NT2/D1 (cell line): Measurements from ENCODE around the gene NAA10.
A peak's percentile ranks its signal among the peaks of the same experiment; 100 is the strongest.

Source experiments
- DNase-seq: peaks from one replicate; pipeline ENCODE4 v3.0.0-alpha.2; 2011; ENCODE audit warnings: low read depth, low spot score
- H3K27me3 ChIP-seq: 2 replicates; pipeline ENCODE4 v1.6.0; 2011; ENCODE audit warnings: mild to moderate bottlenecking; ENCODE audit not compliant: insufficient read length, insufficient read depth
- H3K36me3 ChIP-seq: 2 replicates; pipeline ENCODE4 v1.6.1; 2011; ENCODE audit warnings: mild to moderate bottlenecking, low read length, mixed read lengths; ENCODE audit not compliant: insufficient read depth, insufficient read length
- H3K4me1 ChIP-seq: 2 replicates; pipeline ENCODE4 v1.5.1; 2011; ENCODE audit not compliant: insufficient read depth, insufficient read length
- H3K4me3 ChIP-seq: 2 replicates; pipeline ENCODE4 v1.5.1; 2011; ENCODE audit warnings: low read depth; ENCODE audit not compliant: insufficient read length
- H3K9ac ChIP-seq: 2 replicates; pipeline ENCODE4 v1.6.0; 2011; ENCODE audit warnings: low read depth; ENCODE audit not compliant: insufficient read length
- H3K9me3 ChIP-seq: 2 replicates; pipeline ENCODE4 v1.5.1; 2011; ENCODE audit warnings: mild to moderate bottlenecking, low read length; ENCODE audit not compliant: insufficient read depth
- SUZ12 ChIP-seq: IDR thresholded peaks from 2 replicates; pipeline ENCODE4 v1.6.1; 2011; ENCODE audit not compliant: insufficient read length, insufficient read depth; ENCODE audit errors: extremely low read depth
- YY1 ChIP-seq: IDR thresholded peaks from 2 replicates; pipeline ENCODE4 v1.6.1; 2011; ENCODE audit not compliant: insufficient read length, insufficient read depth
- ZNF274 ChIP-seq: IDR thresholded peaks from 2 replicates; pipeline ENCODE4 v1.6.1; 2011; ENCODE audit warnings: mild to moderate bottlenecking, low read depth, low read length

The NAA10 gene

GRCh38 chrX:153903238-153903980, 31.4 kb downstream of the NAA10 start:
- Histone ChIP-seq H3K27me3 (no peaks in the 10 kb centered on the region), H3K9me3 (no peaks in the 10 kb centered on the region), H3K9ac (no peak overlapping the region), H3K4me3 (no peak overlapping the region), H3K36me3 (no peaks in the 10 kb centered on the region), H3K4me1 (peaks cover 5% of the 10 kb centered on the region)
- DNase-seq = no peak
- TF ChIP-seq YY1 = no peak
- TF ChIP-seq ZNF274 = no peak
- TF ChIP-seq SUZ12 = no peak

DNA sequence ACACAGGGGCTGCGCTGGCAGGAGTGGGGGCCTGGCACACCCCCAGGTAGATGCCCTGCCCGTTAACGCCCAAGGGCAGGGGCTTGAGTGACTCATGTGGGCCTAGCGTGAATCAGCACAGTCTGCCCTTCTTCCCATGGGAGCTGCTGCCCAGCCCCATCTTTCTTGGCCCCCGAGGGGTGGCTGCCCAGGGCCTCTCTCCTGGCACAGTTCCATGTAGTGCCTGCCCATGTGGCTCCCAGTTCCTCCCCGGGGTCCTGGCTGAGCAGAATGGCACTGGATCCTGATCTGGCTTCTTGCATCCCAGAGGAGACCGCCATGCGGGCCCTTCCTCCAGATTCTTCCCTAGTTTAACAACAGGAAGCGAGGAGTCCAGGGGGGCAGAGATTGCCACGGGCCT, 32.5 kb downstream of the NAA10 start:
- no peak for DNase-seq
- H3K9me3 ChIP-seq = no peaks in the 10 kb centered on the region

DNA sequence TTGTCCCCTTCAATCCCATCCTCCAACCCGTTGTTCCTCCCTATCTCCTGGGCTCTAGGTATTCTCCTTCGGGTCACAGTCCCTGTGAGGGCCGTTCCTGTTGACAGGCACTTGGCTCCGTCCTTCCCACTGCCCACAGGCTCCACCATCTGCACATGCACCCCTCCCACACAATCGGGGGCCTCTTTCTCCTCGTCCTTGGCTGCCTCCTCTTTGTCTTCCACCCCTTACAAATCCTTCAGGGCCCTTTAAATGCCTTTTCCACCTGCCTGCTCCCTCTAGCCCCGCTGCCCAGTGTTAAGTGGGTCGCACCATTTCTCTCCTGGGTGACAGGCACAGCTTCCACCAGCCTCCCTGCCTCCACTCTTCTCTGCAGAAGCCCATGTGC, 33.1 kb downstream of the NAA10 start:
- no peak overlapping the region for H3K9ac ChIP-seq

More for the DNA sequence above, 32.5 kb downstream of the NAA10 start:
- Histone ChIP-seq H3K27me3 (no peaks in the 10 kb centered on the region), H3K4me3 (no peak overlapping the region), H3K4me1 (peaks cover 5% of the 10 kb centered on the region), H3K36me3 (no peaks in the 10 kb centered on the region), H3K9ac (no peak overlapping the region)
- TF ChIP-seq YY1 (no peak), SUZ12 (no peak), ZNF274 (no peak)

GRCh38 chrX:153900831-153901752, 33.7 kb downstream of the NAA10 start:
- H3K4me1 ChIP-seq = peaks cover 5% of the 10 kb centered on the region
- no peak for DNase-seq
- no peak overlapping the region for H3K4me3 ChIP-seq
- H3K9ac ChIP-seq = peak overlapping the region; percentile 4
- H3K27me3 ChIP-seq = no peaks in the 10 kb centered on the region
- no peaks in the 10 kb centered on the region for H3K36me3 ChIP-seq
- TF ChIP-seq SUZ12 (no peak), YY1 (no peak), ZNF274 (no peak)
- H3K9me3 ChIP-seq = no peaks in the 10 kb centered on the region

More for the DNA sequence above, 33.1 kb downstream of the NAA10 start:
- Histone ChIP-seq H3K27me3 (no peaks in the 10 kb centered on the region), H3K4me3 (no peak overlapping the region), H3K4me1 (peaks cover 5% of the 10 kb centered on the region), H3K9me3 (no peaks in the 10 kb centered on the region), H3K36me3 (no peaks in the 10 kb centered on the region)
- DNase-seq = no peak
- TF ChIP-seq SUZ12 (no peak), YY1 (no peak), ZNF274 (no peak)

- peaks cover 2% of the 10 kb centered on the region for H3K4me1 ChIP-seq
- H3K36me3 ChIP-seq = no peaks in the 10 kb centered on the region
- H3K27me3 ChIP-seq = no peaks in the 10 kb centered on the region
- DNase-seq = no peak
- no peaks in the 10 kb centered on the region for H3K9me3 ChIP-seq
- no peak overlapping the region for H3K4me3 ChIP-seq
- no peak for TF ChIP-seq YY1
- no peak overlapping the region for H3K9ac ChIP-seq
Observed at GRCh38 chrX:153897899-153898298, 36.9 kb downstream of the NAA10 start.

DNA sequence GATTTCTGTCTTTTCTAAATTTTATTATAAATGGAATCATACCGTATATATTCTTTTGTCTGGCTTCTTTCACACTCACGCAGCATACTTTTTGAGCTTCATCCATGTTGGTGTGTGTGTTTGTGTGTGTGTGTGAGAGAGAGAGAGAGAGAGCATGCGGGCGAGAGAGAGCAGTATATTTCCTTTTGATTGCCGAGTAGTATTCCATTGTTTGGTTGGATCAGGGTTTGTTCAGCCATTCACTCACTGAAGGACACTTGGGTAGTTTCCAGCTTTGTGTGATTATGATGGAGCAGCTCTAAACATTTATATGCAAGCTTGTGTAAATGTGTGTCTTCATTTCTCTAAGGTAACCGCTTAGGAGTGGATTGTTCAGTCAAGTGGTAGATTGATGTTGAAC, 45.7 kb downstream of the NAA10 start:
- no peak overlapping the region for H3K9ac ChIP-seq
- no peaks in the 10 kb centered on the region for H3K4me1 ChIP-seq
- H3K27me3 ChIP-seq = no peaks in the 10 kb centered on the region
- no peak for DNase-seq
- no peaks in the 10 kb centered on the region for H3K9me3 ChIP-seq
- peaks cover 1% of the 10 kb centered on the region for H3K36me3 ChIP-seq
- TF ChIP-seq SUZ12 = no peak
- TF ChIP-seq ZNF274 = no peak
- no peak for TF ChIP-seq YY1
- no peak overlapping the region for H3K4me3 ChIP-seq

- DNase-seq = no peak
- H3K9me3 ChIP-seq = no peaks in the 10 kb centered on the region
- TF ChIP-seq ZNF274 (no peak), YY1 (no peak), SUZ12 (no peak)
- no peak overlapping the region for H3K4me3 ChIP-seq
- peaks cover 7% of the 10 kb centered on the region for H3K36me3 ChIP-seq
- H3K4me1 ChIP-seq = no peaks in the 10 kb centered on the region
- H3K27me3 ChIP-seq = no peaks in the 10 kb centered on the region
- no peak overlapping the region for H3K9ac ChIP-seq
Observed at GRCh38 chrX:153888344-153888743, 46.5 kb downstream of the NAA10 start.
